ENCODE measurements around the gene NR6A1. TPM values are rescaled to one million over a fixed set of nuclear protein-coding genes. Genes with fewer than 3 reads are reported as not detected.

The NR6A1 gene
- total RNA-seq, 2 experiments from 2014 or later = 17.5 to 23.0 TPM

DNA sequence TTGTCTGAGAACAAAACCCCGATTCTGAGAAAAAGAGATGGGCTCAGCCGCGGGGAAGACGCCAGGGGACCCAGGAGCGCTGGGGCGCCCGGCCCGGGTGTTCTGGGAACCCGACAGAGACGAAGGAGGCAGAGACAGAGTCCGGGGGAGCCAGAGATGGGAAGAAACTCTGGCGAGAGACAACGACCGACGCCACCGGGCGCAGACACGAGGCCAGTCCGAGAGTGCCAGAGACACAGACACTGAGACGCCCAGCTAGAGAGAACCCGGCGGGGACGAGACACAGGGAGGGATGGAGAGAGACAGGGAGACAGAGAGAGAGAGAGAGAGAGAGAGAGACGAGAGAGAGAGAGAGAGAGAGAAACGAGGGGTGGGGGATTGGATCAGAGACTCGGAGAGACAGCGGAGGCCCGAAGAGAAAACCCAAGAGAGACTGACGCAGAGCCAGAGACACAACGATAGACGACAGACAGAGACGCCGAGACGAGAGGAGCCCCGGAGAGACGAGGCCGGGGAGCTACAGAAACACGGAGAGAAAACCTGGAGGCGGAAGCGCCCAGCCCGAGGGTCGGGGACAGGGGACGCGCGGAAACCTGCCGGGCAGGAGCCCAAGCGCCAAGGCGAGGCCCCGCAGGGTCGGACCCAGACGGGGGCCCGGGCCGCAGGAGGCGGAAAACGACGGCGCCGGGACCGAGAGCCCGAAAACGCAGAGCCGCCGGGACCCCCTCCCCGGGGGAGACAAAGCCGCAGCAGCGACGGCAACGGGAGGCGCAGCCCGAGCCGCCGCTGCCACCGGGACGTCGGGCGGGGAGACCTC is 267.2 kb downstream of the NR6A1 start:
- ChIA-PET POLR2A (no interaction called here), CTCF (ENCODE audit: unreplicated experiment) (no interaction called here)
- H3K36me3 ChIP-seq (ENCODE audit: insufficient read depth, low read length) = no peaks in the 10 kb centered on the region
- no peaks in the 10 kb centered on the region for H3K9me3 ChIP-seq (ENCODE audit: low read length)
- DNase-seq (ENCODE audit: low spot score) = no peak
- H3K27ac ChIP-seq (ENCODE audit: low read depth, low read length, poor library complexity, severe bottlenecking) = no peak overlapping the region
- no peaks in the 10 kb centered on the region for H4K20me1 ChIP-seq (ENCODE audit: insufficient read depth, low read length)
- H3K79me2 ChIP-seq (ENCODE audit: insufficient read depth, low read depth, low read length) = no peaks in the 10 kb centered on the region
- intact Hi-C loops (cut with micrococcal nuclease; ENCODE audit: unreplicated experiment) = no loop called here
- no peak for TF ChIP-seq EZH2phosphoT487 (IDR thresholded peaks at IDR 0.05; ENCODE audit: borderline replicate concordance, low read depth, low read length)
- no peak overlapping the region for H2AFZ ChIP-seq (ENCODE audit: low read length)
- H3K4me3 ChIP-seq (ENCODE audit: low read depth, low read length, poor library complexity, severe bottlenecking) = no peak overlapping the region
- H3K9me2 ChIP-seq (ENCODE audit: insufficient read depth, low read length) = no peaks in the 10 kb centered on the region
- BruUV-seq (replicated peaks) = no TSS peak
- no peak overlapping the region for H3K4me2 ChIP-seq (ENCODE audit: low read length)
- no peaks in the 10 kb centered on the region for H3K4me1 ChIP-seq (ENCODE audit: insufficient read depth, low read length, poor library complexity, severe bottlenecking)

DNA sequence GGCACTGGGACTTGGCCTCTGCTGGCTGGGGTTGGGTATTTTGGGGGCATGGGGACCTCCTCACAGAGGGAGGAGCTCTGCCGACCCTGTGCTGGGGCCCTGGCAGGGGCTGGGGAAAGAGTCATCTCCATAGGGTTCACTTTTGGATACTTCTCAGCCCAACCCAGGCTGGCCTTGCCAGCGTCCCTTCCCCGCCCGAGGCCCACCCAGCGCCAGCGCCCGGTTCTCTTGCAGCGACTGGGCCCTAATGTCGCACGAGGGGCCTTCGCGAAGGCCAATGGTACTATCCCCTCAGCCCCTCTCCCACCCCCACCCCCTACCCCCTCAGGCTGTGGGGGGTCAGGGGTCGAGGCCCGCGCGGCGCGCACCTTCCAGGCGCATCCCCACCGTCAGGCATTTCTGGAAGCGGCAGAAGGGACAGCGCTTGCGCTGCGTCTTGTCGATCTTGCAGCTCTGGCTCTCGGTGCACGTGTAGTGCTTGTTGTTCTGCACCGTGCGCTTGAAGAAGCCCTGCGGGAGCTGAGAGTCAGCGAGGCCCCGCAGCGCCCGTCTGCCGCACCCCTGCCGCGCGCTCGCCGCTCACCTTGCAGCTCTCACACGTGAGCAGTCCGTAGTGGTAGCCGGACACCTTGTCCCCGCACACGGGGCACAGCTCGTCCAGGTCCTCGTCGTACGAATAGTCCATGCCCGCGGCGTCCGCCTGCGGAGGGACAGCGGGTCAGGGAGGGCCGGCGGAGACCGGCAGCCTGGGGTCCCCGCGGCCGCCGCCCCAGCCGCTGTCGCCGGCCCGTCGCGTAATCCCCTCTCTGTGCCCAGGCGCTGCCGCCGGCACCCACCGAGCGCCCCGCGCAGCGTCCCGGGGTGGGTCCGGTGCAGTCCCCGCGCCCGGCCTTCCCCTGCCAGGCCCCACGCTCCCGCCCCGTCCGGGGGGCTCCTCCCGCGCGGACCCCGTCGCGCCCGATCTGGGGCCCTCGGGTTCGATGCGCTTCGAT is 268.1 kb downstream of the NR6A1 start:
- Histone ChIP-seq H3K4me3 (ENCODE audit: low read depth, low read length, poor library complexity, severe bottlenecking) (no peak overlapping the region), H3K4me2 (ENCODE audit: low read length) (no peak overlapping the region), H2AFZ (ENCODE audit: low read length) (no peak overlapping the region), H3K9me2 (ENCODE audit: insufficient read depth, low read length) (no peaks in the 10 kb centered on the region), H3K27ac (ENCODE audit: low read depth, low read length, poor library complexity, severe bottlenecking) (no peak overlapping the region), H3K79me2 (ENCODE audit: insufficient read depth, low read depth, low read length) (no peaks in the 10 kb centered on the region), H4K20me1 (ENCODE audit: insufficient read depth, low read length) (no peaks in the 10 kb centered on the region), H3K9me3 (ENCODE audit: low read length) (no peaks in the 10 kb centered on the region), H3K4me1 (ENCODE audit: insufficient read depth, low read length, poor library complexity, severe bottlenecking) (no peaks in the 10 kb centered on the region), H3K36me3 (ENCODE audit: insufficient read depth, low read length) (no peaks in the 10 kb centered on the region)
- ChIA-PET POLR2A (no interaction called here), CTCF (ENCODE audit: unreplicated experiment) (no interaction called here)
- DNase-seq (ENCODE audit: low spot score) = no peak
- no TSS peak for BruUV-seq (replicated peaks)
- no peak for TF ChIP-seq EZH2phosphoT487 (IDR thresholded peaks at IDR 0.05; ENCODE audit: borderline replicate concordance, low read depth, low read length)
- TF ChIP-seq, protein P1, sequence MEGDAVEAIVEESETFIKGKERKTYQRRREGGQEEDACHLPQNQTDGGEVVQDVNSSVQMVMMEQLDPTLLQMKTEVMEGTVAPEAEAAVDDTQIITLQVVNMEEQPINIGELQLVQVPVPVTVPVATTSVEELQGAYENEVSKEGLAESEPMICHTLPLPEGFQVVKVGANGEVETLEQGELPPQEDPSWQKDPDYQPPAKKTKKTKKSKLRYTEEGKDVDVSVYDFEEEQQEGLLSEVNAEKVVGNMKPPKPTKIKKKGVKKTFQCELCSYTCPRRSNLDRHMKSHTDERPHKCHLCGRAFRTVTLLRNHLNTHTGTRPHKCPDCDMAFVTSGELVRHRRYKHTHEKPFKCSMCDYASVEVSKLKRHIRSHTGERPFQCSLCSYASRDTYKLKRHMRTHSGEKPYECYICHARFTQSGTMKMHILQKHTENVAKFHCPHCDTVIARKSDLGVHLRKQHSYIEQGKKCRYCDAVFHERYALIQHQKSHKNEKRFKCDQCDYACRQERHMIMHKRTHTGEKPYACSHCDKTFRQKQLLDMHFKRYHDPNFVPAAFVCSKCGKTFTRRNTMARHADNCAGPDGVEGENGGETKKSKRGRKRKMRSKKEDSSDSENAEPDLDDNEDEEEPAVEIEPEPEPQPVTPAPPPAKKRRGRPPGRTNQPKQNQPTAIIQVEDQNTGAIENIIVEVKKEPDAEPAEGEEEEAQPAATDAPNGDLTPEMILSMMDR (conservative IDR thresholded peaks at IDR 0.05; ENCODE audit: low read length) = no peak
- intact Hi-C loops (cut with micrococcal nuclease; ENCODE audit: unreplicated experiment) = no loop called here

DNA sequence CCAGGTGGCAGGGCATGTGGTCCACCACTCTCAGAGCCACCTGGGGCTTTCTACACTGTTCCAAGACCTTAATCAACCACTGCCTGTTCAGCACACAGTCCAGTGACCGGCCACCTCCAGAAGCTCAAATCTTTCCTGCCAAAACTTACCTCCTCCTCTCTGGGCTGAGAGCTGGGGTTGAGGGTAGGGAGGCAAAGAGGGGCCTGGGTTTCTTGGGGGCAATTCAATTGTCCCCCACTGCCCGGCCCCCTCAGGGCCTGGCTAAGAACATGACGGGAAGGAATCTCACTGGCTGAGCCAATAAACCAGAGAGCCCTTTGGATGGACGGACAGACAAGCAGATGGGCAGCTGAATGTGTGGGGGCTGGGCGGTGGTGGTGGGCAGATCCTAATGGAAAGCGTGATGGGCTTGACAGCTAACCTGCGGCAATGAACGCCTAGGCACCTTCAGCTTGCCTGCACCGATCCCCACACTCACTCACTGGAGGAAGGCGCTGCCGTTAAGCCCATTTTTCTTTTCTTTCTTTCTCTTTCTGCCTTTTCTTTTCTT is 269.3 kb downstream of the NR6A1 start:
- H3K9me2 ChIP-seq (ENCODE audit: insufficient read depth, low read length) = no peaks in the 10 kb centered on the region
- no peak overlapping the region for H3K4me2 ChIP-seq (ENCODE audit: low read length)
- H3K4me3 ChIP-seq (ENCODE audit: low read depth, low read length, poor library complexity, severe bottlenecking) = no peak overlapping the region
- no TSS peak for BruUV-seq (replicated peaks)
- H3K27ac ChIP-seq (ENCODE audit: low read depth, low read length, poor library complexity, severe bottlenecking) = no peak overlapping the region
- TF ChIP-seq EZH2phosphoT487 (IDR thresholded peaks at IDR 0.05; ENCODE audit: borderline replicate concordance, low read depth, low read length) = no peak
- TF ChIP-seq, protein P1 (conservative IDR thresholded peaks at IDR 0.05; ENCODE audit: low read length) = no peak
- H3K79me2 ChIP-seq (ENCODE audit: insufficient read depth, low read depth, low read length) = no peaks in the 10 kb centered on the region
- CTCF ChIA-PET (ENCODE audit: unreplicated experiment) = no interaction called here
- POLR2A ChIA-PET = interaction anchor here (0.5 kb wide), 1 partner anchor 147 kb away, joined by 3 read pairs; no protein-coding TSS in a partner anchor
- H3K4me1 ChIP-seq (ENCODE audit: insufficient read depth, low read length, poor library complexity, severe bottlenecking) = no peaks in the 10 kb centered on the region
- no peak overlapping the region for H2AFZ ChIP-seq (ENCODE audit: low read length)
- no peaks in the 10 kb centered on the region for H3K9me3 ChIP-seq (ENCODE audit: low read length)
- H3K36me3 ChIP-seq (ENCODE audit: insufficient read depth, low read length) = no peaks in the 10 kb centered on the region
- no peak for DNase-seq (ENCODE audit: low spot score)
- intact Hi-C loops (cut with micrococcal nuclease; ENCODE audit: unreplicated experiment) = no loop called here
- no peaks in the 10 kb centered on the region for H4K20me1 ChIP-seq (ENCODE audit: insufficient read depth, low read length)
